Renal pelvis (tissue), 4 donors: ENCODE measurements around the gene EOMES. TPM values are rescaled to one million over a fixed set of nuclear protein-coding genes. Genes with fewer than 3 reads are reported as not detected.

Experiments
- DNase-seq: peaks from one replicate; pipeline ENCODE4 v3.0.0-alpha.2; 2013
- polyA plus RNA-seq, 3 donors: library from polyadenylated mRNA; unstranded; fragments of 120-200 nt; gene quantifications; one replicate each; pipeline ENCODE4 v1.2.1, GENCODE V29; 2013; ENCODE audit not compliant: insufficient read length in 3 of 3

EOMES gene
- polyA plus RNA-seq, 3 donors = 0.13 to 0.25 (median 0.14) TPM

GRCh38 chr3:27681249-27681748 lies 40.8 kb downstream of the EOMES start:
- DNase-seq = peak; percentile 64

DNA sequence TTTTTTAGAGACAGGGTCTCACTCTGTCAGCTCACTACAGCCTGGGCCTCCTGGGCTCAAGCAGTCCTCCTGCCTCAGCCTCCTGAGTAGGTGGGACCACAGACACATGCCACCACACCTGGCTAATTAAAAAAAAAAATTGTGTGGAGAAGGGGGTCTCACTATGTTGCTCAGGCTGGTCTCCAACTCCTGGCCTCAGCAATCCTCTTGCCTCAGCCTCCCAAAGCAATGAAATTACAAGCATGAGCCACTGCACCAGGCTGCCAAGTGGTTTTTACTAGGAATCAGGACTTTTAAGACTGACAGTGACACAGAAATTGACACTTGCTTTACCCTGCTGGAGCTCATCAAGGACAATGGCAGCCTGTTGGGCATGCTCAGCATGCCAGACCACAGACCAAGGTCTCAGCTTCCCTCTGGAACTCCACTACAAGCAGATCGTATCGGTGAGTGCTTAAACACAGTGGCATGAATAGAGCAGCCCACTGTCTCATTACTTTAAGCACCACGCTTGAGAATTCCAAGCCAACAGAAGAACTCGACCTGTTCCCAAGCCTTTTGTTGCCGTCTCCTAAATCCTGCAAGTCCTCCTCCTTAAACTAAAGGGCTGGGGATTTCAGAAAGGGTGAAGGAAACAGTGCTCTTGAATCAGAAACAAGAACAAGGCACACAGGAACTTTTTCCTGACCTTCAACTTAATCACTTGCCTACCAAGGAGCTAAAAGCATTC lies 41.4 kb downstream of the EOMES start:
- DNase-seq = no peak

DNA sequence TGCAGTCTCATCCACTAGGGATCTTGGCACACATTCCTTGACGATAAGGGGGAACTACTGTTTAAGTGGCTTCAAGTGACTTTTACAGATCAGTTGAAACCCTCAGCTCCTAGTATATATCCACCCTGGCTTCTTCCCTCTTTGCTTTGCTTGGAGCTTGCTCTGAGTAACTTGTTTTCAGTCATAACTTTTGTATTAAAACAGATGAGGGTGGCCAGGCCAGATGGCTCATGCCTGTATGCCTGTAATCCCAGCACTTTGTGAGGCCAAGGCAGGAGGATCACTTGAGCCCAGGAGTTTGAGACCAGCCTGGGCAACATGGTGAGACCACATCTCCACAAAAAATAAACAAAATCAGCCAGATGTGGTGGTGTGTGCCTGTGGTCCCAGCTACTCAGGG lies 42.4 kb downstream of the EOMES start:
- no peak for DNase-seq

- no peak for DNase-seq
Measured at GRCh38 chr3:27678234-27678633, 43.9 kb downstream of the EOMES start.

GRCh38 chr3:27677565-27677964 lies 44.6 kb downstream of the EOMES start:
- DNase-seq = no peak

DNA sequence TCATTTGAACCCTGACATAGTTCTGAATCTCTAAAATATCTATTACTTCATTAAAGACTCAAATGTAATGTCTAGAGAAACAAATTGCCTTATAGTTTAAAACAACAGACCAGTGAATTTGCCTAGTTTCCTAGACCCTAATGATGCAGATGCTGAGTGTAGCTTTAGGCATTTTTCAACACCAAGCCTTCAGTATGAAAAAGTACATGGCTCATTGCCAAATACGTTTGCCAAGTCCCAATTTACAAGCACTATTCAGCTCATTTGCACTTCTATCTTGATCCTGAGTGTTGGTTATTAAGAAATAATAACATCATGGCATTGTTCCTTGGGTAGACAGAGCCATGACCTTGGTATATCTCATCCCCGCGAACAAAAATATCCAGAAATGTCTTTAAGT lies 46.8 kb downstream of the EOMES start:
- no peak for DNase-seq

DNA sequence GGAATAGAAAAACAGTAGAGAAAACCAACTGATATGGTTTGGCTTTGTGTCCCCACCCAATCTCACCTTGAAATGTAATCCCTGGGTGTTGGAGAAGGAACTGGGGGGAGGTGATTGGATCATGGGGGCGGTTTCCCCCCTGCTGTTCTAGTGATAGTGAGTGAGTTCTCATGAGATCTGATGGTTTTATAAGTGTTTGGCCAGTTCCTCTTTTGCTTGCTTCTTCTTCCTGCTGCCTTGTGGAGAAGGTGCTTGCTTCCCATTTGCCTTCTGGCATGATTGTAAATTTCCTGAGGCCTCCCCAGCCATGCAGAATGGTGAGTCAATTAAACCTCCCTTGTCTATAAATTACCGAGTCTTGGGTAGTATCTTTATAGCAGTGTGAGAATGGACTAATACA lies 48.4 kb downstream of the EOMES start:
- no peak for DNase-seq

DNA sequence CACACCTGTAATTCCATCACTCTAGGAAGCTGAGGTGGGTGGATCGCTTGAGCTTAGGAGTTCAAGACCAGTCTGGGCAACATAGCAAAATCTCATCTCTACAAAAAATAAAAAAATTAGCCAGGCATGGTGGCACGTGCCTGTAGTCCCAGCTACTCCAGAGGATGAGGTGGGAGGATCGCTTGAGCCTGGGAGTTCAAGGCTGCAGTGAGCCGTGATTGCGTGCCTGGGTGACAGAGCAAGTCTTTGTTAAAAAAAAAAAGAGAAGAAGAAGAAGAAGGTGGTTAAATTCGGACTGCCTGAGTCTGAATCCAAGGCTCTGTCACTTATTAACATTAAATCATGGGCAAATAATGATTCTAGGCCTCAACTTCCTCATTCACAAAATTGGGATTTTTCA lies 51.0 kb downstream of the EOMES start:
- DNase-seq = no peak

- DNase-seq = no peak
Measured at GRCh38 chr3:27670619-27671018, 51.5 kb downstream of the EOMES start.

DNA sequence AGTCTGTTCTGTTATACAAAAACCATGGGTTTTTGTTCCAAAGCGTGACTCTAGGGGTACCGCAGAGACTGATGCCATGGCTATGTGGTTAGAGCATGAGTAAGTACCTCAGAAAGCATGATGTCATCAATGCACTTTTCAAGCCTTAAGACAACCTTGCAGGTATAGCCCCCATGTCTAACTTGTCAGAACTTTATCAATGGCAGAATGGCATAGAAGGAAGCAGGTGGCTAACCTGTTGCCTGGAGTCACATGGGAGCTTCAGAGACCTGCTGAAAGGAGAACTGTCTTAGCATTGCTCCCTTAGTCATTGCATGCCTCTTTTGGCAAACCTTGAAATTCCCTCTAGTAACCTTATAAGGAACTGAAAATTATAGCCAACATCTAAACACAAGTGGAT lies 52.5 kb downstream of the EOMES start:
- no peak for DNase-seq

GRCh38 chr3:27667751-27668150 lies 54.4 kb downstream of the EOMES start:
- DNase-seq = no peak

GRCh38 chr3:27666708-27667107 lies 55.4 kb downstream of the EOMES start:
- DNase-seq = no peak

DNA sequence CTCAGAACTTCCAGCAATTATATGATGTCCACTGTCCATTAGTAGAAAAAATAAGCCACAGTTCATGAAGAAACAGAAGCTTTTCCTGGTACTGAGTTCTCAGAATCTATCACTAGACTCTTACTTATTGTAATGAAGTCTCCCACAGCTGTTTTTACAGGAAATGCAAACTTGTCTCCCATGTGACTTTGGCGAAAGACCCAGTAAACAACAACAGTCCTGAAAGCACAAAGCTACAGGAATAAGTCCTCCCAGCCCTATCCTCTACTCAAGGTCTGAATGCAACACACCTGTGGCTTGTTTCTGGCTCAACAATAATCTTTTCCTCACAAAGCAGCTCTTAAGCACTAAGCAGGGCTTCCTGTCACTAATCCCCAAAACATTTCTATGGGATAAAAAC lies 55.9 kb downstream of the EOMES start:
- no peak for DNase-seq

Other genes with a start within 250 kb of the EOMES start
- 10 to 100 TPM; 20.5 to 29.9 (median 27.5) TPM for gene SLC4A7, start 237.9 kb downstream of the EOMES start, polyA plus RNA-seq